GM21737 (cell line): ENCODE measurements around the gene CAPNS1.

ENCODE experiments used
- ATAC-seq: cut with Tn5 transposase; IDR thresholded peaks from one replicate; pipeline ENCODE4 v1.9.1; 2021; ENCODE audit warnings: mild to moderate bottlenecking, moderate library complexity; ENCODE audit not compliant: unreplicated experiment

The CAPNS1 gene

GRCh38 chr19:36139473-36140303 is at the start of gene CAPNS1:
TSS of gene CAPNS1 (plus strand) at chr19:36140066. CDS start at chr19:36141012, 946 bp downstream.
- ATAC-seq = peak; percentile 74

DNA sequence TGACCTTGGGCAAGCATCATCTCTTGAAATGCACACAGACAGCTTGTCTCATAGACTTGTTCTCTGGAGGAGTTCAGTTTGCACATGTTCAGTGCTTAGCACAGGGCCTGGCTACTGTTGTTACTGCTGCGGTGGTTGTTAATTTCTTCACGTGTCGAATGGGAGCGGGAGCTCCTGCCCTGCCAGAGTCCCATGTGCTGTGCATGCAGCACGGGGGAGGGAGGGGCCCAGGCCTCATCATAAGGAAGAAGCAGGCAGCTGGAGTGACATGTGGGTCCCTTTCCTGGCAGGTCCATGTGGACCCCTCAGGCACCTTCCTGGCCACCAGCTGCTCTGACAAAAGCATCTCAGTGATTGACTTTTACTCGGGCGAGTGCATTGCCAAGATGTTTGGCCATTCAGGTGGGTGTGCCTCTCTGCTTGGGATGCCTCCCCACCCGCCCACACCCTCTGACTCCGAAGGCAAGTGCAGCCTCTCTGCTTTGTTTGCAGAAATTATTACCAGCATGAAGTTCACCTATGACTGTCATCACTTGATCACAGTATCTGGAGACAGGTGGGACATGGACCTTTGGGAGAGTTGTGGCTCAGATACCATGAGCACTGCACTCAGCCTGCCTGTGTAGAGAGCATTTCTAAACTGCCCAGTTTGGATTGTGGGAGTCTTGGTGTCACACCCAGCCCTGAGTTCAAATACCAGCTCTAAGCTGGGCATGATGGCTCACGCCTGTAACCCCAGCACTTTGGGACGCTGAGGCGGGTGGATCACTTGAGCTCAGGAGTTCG is 48.8 kb upstream of the CAPNS1 start:
- ATAC-seq = no peak

DNA sequence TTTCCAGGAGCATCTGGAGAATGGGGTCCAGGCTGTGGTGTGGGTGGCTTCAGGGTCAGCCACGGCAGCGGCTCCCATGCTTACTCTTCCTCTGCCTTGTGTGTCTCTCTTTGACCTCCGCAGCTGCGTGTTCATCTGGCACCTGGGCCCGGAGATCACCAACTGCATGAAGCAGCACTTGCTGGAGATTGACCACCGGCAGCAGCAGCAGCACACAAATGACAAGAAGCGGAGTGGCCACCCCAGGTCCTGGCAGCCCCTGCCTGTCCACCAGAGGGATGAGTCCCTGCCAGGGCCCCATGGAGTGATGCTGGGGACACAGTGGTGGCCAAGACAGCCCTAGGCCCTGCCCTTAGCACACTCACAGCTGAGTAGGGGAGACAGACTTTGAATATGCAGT is 47.3 kb upstream of the CAPNS1 start:
- no peak for ATAC-seq

- no peak for ATAC-seq
These were observed 46.7 kb upstream of the CAPNS1 start for GRCh38 chr19:36093146-36093662.

DNA sequence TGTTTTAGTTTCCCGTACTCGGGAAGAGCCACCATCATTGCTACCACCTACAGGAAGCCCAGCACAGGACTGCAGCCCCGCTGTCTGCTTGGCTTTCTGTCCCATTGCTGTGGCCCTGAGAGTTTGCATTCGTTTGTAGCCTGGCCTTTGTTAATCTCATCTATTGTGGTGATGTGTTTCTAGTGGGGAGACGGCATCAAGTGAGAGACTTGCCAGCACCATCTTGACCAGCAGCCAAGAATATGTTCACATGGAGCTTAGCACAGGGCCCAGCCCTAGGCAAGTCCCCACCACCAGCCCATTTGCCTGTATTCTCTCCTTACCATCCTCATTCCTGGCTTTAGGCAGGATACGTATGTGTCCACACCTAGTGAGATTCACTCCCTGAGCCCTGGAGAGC is 46.2 kb upstream of the CAPNS1 start:
- ATAC-seq = no peak

DNA sequence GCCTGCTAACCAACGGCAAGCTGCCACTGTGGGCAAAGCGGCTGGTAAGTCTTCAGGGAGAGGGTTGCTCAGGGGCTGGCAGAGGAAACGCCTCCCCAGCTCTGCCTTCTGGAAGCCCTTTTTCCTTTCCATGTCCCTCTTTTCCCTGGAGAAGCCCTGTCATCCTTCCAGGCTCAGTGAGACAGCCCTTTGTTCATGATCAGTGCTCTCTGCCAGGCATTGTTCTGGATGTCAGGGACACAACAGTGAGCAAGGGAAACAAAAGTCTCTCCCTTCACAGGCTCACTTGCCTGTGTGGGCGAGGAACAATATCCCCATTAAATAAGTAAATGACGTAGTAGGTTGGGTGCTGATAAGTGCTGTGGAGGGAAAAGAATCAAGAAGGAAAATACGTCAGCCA is 42.8 kb upstream of the CAPNS1 start:
- no peak for ATAC-seq

DNA sequence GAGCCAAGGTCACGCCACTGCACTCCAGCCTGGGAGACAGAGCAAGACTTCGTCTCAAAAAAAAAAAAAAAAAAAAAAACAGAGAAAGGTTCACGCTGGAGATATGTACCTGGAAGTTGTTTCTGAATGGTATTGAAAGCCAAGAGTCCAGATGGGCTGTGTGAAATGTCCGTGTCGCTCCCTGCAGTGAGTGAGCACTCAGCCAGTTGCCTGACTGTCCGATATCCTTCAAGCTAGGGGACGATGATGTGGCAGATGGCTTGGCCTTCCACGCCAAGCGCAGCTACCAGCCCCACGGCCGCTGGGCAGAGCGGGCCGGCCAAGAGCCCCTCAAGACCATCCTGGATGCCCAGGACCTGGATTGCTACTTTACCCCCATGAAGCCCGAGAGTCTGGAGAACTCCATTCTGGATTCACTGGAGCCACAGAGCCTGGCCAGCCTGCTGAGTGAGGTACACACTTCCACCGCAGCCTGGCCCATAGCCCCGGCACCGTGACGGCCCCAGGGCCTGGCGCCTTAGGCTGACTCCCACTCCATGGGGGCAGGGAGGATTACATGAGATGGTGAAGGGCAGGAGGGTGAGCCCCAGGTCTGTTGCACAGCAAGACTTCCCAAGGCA is 40.6 kb upstream of the CAPNS1 start:
- no peak for ATAC-seq

DNA sequence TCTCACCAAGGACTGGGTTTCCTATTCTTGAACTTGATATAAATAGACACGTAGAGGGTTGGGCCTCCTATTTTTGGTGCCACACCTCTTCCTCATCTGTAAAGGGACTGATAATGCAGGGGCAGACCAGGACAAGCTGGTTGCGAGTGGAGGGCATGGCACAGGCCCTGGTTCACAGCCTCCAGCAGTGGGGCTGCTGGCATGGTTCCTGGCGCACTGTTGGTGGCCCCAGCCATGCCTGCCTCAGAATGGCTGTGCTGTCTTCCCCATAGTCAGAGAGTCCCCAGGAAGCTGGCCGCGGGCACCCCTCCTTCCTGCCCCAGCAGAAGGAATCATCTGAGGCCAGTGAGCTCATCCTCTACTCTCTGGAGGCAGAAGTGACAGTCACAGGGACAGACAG is 39.4 kb upstream of the CAPNS1 start:
- no peak for ATAC-seq

- no peak for ATAC-seq
These were observed 38.1 kb upstream of the CAPNS1 start for GRCh38 chr19:36101550-36102327.

GRCh38 chr19:36103040-36103626 is 36.7 kb upstream of the CAPNS1 start:
- ATAC-seq = no peak

GRCh38 chr19:36103842-36104552 is 35.9 kb upstream of the CAPNS1 start:
- ATAC-seq = no peak

DNA sequence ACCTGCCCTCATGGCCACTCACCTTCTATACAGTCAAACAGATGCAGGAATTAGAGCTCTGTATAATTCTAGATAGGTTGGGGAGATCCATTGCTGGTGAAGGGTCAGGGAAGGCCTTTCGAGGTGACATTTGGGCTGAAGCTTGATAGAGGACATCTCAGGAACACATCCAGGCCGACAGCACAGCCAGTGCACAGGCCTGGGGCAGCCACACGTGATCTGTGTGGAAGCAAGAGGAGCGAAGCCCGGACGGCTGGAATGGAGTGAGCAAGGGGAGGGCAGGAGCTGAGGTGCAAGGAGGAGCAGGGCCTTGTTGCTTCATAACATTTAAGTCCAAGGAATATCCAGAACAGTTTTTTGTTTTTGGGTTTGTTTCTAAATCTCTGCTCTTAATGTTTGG is 33.4 kb upstream of the CAPNS1 start:
- no peak for ATAC-seq

DNA sequence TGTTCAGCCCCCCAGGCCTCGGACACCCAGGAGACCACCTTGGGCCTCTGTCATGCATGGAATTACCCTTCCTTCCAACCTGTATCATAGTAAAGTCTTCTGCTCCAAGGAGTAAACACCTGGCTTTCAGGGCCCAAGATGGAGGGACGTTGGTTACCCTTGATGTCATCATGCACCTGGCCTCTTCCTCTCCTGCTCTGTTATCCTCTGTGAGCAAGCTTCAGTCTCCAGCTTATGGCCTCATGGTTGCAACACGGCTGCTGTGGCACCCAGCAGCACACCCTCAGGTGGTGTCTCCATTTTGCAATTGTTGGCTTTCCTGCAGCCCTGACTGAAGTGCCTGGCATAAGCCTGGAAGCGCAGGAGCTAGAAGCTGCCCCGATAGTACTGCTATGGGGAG is 32.9 kb upstream of the CAPNS1 start:
- no peak for ATAC-seq

DNA sequence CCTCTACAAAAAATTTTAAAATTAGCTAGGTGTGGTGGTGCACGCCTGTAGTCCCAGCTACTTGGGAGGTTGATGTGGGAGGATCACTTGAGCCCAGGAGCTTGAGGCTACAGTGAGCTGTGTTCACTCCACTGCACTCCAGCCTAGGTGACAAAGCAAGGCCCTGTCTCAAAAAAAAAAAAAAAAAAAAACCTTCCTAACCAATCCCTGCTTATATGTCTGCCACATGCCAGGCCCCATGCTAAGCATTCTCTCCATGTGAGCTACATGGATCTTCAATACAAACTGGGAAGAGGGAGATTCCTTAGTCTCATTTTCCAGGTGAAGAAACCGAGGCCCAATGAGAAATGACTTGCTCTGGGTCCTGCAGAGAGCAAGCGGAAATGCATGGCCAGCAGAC is 31.2 kb upstream of the CAPNS1 start:
- no peak for ATAC-seq

DNA sequence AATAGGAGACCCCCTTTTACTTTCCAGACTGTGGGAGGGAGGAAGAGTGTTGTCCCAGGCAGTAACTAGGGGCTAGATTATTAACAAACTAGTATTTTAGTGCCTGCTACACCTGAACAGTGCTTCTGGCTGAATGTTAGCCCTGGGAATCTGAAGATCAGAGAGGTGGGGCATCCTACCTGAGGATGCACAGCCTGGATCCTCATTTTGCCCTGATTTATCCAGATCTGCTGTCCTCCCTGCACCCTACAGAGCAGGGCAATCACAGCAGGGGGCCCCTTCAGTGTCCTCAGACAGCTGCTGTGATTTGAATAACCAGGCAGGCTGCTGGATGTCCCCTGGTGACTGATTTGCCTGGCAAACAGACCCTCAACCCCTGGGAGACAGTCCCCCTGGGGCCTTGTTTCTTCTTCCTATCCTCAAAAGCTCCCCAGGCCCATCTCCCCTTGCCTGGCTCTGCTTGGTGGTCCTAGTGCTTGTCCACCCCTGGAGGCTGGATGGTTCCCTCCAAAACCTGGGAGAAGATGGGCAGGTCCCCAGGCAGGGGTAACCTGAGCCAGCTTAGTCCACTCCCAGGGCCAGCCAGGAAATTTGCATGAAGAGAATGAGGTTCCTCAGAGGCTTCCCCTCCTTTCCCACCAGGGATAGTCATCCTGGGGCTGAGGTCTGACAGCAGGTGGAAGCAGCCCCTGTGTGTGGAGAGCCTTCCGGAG is 29.2 kb upstream of the CAPNS1 start, which contains the start of gene OVOL3:
OVOL3 (plus strand) TSS at position 657 of the 713 bp plus-strand sequence. CDS start 60 bp downstream, outside the sequence.
- no peak for ATAC-seq

DNA sequence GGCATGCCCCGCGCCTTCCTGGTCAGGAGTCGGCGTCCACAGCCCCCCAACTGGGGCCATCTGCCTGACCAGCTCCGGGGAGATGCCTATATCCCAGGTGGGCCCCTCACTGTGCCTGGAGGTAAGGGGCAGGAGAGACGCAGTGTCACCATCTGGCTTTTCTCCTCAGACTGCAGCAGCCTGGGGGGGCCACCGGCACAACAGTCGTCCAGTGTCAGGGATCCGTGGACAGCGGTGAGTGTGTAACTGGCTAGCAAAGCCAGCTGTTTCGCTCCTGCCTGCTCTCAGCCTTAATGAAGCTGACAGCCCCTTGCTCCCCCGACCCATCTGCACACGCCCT is 28.7 kb upstream of the CAPNS1 start:
- no peak for ATAC-seq

DNA sequence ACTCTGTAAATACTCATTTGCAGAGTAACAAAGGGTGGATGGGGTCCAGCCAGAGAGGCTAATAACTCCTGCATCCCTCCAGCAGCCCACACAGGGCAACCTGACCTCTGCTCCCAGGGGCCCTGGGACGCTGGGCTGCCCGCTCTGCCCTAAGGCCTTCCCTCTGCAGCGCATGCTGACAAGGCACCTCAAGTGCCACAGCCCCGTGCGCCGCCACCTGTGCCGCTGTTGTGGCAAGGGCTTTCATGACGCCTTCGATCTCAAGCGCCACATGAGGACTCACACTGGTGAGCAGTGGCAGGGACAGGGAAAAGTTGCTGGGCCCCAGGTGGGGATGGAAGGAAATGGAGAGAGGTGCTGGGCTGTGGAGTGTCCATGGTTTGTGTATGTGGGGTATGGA is 27.2 kb upstream of the CAPNS1 start:
- ATAC-seq = no peak

DNA sequence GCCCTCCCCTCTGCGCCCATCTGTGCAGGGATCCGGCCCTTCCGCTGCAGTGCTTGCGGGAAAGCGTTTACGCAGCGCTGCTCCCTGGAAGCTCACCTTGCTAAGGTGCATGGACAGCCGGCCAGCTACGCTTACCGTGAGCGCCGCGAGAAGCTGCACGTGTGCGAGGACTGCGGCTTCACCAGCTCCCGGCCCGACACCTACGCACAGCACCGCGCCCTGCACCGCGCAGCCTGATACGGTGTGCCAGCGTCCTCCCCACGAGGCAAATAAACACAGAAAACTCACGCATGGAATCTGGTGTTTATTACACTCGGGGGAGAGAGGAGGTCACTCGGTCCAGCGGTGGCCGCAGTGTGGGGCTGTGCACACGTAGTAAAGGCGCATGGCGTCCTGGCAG is 26.4 kb upstream of the CAPNS1 start:
- ATAC-seq = no peak
